ENCODE results near the gene LRTM2. TPM values are rescaled to one million over a fixed set of nuclear protein-coding genes. Genes with fewer than 3 reads are reported as not detected.

Gene LRTM2
- total and polyA plus RNA-seq, 9 of the 15 experiments (the other 6 are each of a cell fraction or from before 2014, with no cell fraction given), result 0.09 TPM; not detected in 8

GRCh38 chr12:1870086-1870485 is 49.7 kb downstream of the LRTM2 start (continued):
- TF ChIP-seq, protein P1, sequence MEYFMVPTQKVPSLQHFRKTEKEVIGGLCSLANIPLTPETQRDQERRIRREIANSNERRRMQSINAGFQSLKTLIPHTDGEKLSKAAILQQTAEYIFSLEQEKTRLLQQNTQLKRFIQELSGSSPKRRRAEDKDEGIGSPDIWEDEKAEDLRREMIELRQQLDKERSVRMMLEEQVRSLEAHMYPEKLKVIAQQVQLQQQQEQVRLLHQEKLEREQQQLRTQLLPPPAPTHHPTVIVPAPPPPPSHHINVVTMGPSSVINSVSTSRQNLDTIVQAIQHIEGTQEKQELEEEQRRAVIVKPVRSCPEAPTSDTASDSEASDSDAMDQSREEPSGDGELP (CRISPR knock-in tag; IDR thresholded peaks at IDR 0.05; ENCODE audit: borderline replicate concordance), result no peak
- TF ChIP-seq NFIC (IDR thresholded peaks at IDR 0.05) (no peak), NELFE (IDR thresholded peaks at IDR 0.05; ENCODE audit: insufficient read depth, insufficient read length) (no peak), ILK (tag; IDR thresholded peaks at IDR 0.05; ENCODE audit: borderline replicate concordance, low read depth) (no peak), ZNF217 (CRISPR knock-in tag; IDR thresholded peaks at IDR 0.05) (no peak), REST (IDR thresholded peaks at IDR 0.05; ENCODE audit: borderline replicate concordance) (no peak), REST (CRISPR knock-in tag; IDR thresholded peaks at IDR 0.05; ENCODE audit: low read depth) (no peak)
- TF ChIP-seq, protein P2, sequence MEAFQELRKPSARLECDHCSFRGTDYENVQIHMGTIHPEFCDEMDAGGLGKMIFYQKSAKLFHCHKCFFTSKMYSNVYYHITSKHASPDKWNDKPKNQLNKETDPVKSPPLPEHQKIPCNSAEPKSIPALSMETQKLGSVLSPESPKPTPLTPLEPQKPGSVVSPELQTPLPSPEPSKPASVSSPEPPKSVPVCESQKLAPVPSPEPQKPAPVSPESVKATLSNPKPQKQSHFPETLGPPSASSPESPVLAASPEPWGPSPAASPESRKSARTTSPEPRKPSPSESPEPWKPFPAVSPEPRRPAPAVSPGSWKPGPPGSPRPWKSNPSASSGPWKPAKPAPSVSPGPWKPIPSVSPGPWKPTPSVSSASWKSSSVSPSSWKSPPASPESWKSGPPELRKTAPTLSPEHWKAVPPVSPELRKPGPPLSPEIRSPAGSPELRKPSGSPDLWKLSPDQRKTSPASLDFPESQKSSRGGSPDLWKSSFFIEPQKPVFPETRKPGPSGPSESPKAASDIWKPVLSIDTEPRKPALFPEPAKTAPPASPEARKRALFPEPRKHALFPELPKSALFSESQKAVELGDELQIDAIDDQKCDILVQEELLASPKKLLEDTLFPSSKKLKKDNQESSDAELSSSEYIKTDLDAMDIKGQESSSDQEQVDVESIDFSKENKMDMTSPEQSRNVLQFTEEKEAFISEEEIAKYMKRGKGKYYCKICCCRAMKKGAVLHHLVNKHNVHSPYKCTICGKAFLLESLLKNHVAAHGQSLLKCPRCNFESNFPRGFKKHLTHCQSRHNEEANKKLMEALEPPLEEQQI (IDR thresholded peaks at IDR 0.05), result no peak
- TF ChIP-seq, protein P3, sequence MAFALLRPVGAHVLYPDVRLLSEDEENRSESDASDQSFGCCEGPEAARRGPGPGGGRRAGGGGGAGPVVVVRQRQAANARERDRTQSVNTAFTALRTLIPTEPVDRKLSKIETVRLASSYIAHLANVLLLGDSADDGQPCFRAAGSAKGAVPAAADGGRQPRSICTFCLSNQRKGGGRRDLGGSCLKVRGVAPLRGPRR (CRISPR knock-in tag; IDR thresholded peaks at IDR 0.05), result no peak

Measured in K562 (cell line).